H1 (cell line): ENCODE measurements around the gene DLGAP5. TPM values are rescaled to one million over a fixed set of nuclear protein-coding genes. Genes with fewer than 3 reads are reported as not detected.

Experiments used
- CTCF ChIA-PET: fragments of 300-600 bp; sonication (Branson Sonifier 250); formaldehyde crosslinking; loops from one replicate; lab custom pipeline; 2021; ENCODE audit not compliant: partially characterized antibody; lab: Charles Lee
- POLR2A ChIA-PET: fragments of 300-600 bp; sonication (Branson Sonifier 250); formaldehyde crosslinking; loops from one replicate; lab custom pipeline; 2021; ENCODE audit warnings: inconsistent platforms; ENCODE audit not compliant: partially characterized antibody; lab: Charles Lee
- DNase-seq, 2 experiments: peaks; one replicate each; pipeline versions ENCODE4 v3.0.0 to v3.0.0-alpha.2; 2010 to 2022; ENCODE audit warnings: low spot score in 2 of 2, low read depth in 1 of 2, mixed read lengths in 1 of 2
- FAIRE-seq: peaks from 2 replicates; lab custom pipeline; 2011; peaks lifted over from hg19 to GRCh38; lab: Jason Lieb, UNC
- H2AFZ ChIP-seq: 2 replicates; pipeline ENCODE4 v1.8.1; 2012; ENCODE audit warnings: low read length, inconsistent platforms
- H2AK5ac ChIP-seq: 2 replicates; pipeline ENCODE4 v1.6.1; 2013; ENCODE audit warnings: low read depth, low read length
- H2BK120ac ChIP-seq: replicated peaks from 2 replicates; pipeline ENCODE3; 2013; ENCODE audit warnings: low read depth, low read length, inconsistent platforms
- H2BK12ac ChIP-seq: 2 replicates; pipeline ENCODE4 v1.6.1; 2013; ENCODE audit warnings: low read depth, low read length
- H2BK15ac ChIP-seq: 2 replicates; pipeline ENCODE4 v1.6.1; 2013; ENCODE audit warnings: low read length
- H2BK20ac ChIP-seq: 2 replicates; pipeline ENCODE4 v1.6.1; 2013; ENCODE audit warnings: low read length
- H2BK5ac ChIP-seq: 2 replicates; pipeline ENCODE4 v1.6.1; 2013; ENCODE audit warnings: low read depth, low read length
- H3K14ac ChIP-seq: 2 replicates; pipeline ENCODE4 v1.6.1; 2013; ENCODE audit warnings: inconsistent platforms; ENCODE audit not compliant: insufficient read length
- H3K18ac ChIP-seq: 2 replicates; pipeline ENCODE4 v1.6.1; 2013; ENCODE audit warnings: low read length; ENCODE audit errors: extremely low read depth
- H3K23ac ChIP-seq: 2 replicates; pipeline ENCODE4 v1.6.1; 2013; ENCODE audit warnings: inconsistent platforms; ENCODE audit not compliant: insufficient read length
- H3K23me2 ChIP-seq: 2 replicates; pipeline ENCODE4 v1.6.1; 2013; ENCODE audit warnings: low read depth, low read length
- H3K27ac ChIP-seq: 2 replicates; pipeline ENCODE4 v1.6.1; 2011; ENCODE audit warnings: low read depth, low read length, inconsistent platforms
- H3K27me3 ChIP-seq, 4 experiments: replicated peaks in 1 of 4; 1 replicate in 1 of 4; 2 replicates in 3 of 4; pipeline versions ENCODE4 v1.6.1 to v1.8.1; 2011 to 2013; ENCODE audit warnings: low read length in 3 of 4, mild to moderate bottlenecking in 3 of 4, inconsistent platforms in 2 of 4, mixed read lengths in 2 of 4, moderate library complexity in 1 of 4; ENCODE audit not compliant: control insufficient read depth in 3 of 4, insufficient read depth in 3 of 4; ENCODE audit errors: extremely low read depth in 1 of 4
- H3K36me3 ChIP-seq, 4 experiments: 2 replicates each; pipeline versions ENCODE4 v1.6.1 to v1.8.1; 2011 to 2013; ENCODE audit warnings: mild to moderate bottlenecking in 4 of 4, low read length in 3 of 4, moderate library complexity in 2 of 4, control low read depth in 1 of 4, inconsistent platforms in 1 of 4; ENCODE audit not compliant: insufficient read depth in 4 of 4, control insufficient read depth in 2 of 4
- H3K4ac ChIP-seq: replicated peaks from 2 replicates; pipeline ENCODE3; 2013; ENCODE audit warnings: low read length, low read depth, mixed read lengths, inconsistent platforms; ENCODE audit not compliant: insufficient read length
- H3K4me1 ChIP-seq, 4 experiments: replicated peaks in 1 of 4; 1 replicate in 1 of 4; 2 replicates in 3 of 4; pipeline versions ENCODE4 v1.6.1 to v1.8.1; 2011 to 2013; ENCODE audit warnings: low read length in 3 of 4, inconsistent platforms in 2 of 4, mixed read lengths in 1 of 4; ENCODE audit not compliant: insufficient read depth in 4 of 4, control insufficient read depth in 3 of 4
- H3K4me2 ChIP-seq, 2 experiments: 2 replicates each; pipeline versions ENCODE4 v1.6.1 to v1.8.1; 2011 to 2013; ENCODE audit warnings: low read depth in 2 of 2, low read length in 2 of 2, control low read depth in 1 of 2, inconsistent platforms in 1 of 2, mild to moderate bottlenecking in 1 of 2; ENCODE audit not compliant: insufficient read depth in 1 of 2
- H3K4me3 ChIP-seq, 4 experiments: fragments of 200-600, 300-600 bp in 1 of 4; sonication (generic), shearing (Covaris generic), sonication (Bioruptor Twin) in 1 of 4; 2 replicates each; pipeline versions ENCODE4 v1.5.1 to v1.8.1; 2011 to 2016; ENCODE audit warnings: low read length in 4 of 4, low read depth in 3 of 4, control low read depth in 2 of 4, inconsistent platforms in 2 of 4, mild to moderate bottlenecking in 2 of 4, mixed read lengths in 1 of 4, moderate library complexity in 1 of 4; ENCODE audit not compliant: insufficient read depth in 2 of 4; ENCODE audit errors: extremely low read depth in 1 of 4
- H3K56ac ChIP-seq: replicated peaks from 2 replicates; pipeline ENCODE3; 2013; ENCODE audit warnings: low read depth, mild to moderate bottlenecking, mixed read lengths, low read length, inconsistent platforms; ENCODE audit not compliant: insufficient read length
- H3K79me1 ChIP-seq: 2 replicates; pipeline ENCODE4 v1.6.1; 2013; ENCODE audit warnings: low read depth, low read length, control low read depth
- H3K79me2 ChIP-seq, 2 experiments: 2 replicates each; pipeline versions ENCODE4 v1.6.1 to v1.8.1; 2012 to 2013; ENCODE audit warnings: low read length in 2 of 2, mild to moderate bottlenecking in 2 of 2, inconsistent platforms in 1 of 2; ENCODE audit not compliant: insufficient read depth in 2 of 2, control insufficient read depth in 1 of 2
- H3K9ac ChIP-seq, 4 experiments: replicated peaks in 1 of 4; 1 replicate in 1 of 4; 2 replicates in 3 of 4; pipeline versions ENCODE4 v1.6.1 to v1.8.1; 2011 to 2013; ENCODE audit warnings: low read depth in 3 of 4, low read length in 3 of 4, control low read depth in 2 of 4, mild to moderate bottlenecking in 2 of 4, moderate library complexity in 2 of 4, inconsistent platforms in 1 of 4; ENCODE audit errors: extremely low read depth in 1 of 4
- H3K9me3 ChIP-seq, 2 experiments: 2 replicates each; pipeline versions ENCODE4 v1.6.1 to v1.8.1; 2012 to 2013; ENCODE audit warnings: mild to moderate bottlenecking in 2 of 2, moderate library complexity in 2 of 2, control low read depth in 1 of 2, inconsistent platforms in 1 of 2, low read depth in 1 of 2, low read length in 1 of 2, mixed read lengths in 1 of 2; ENCODE audit not compliant: insufficient read depth in 2 of 2
- H4K20me1 ChIP-seq, 2 experiments: replicated peaks in 1 of 2; 2 replicates each; pipeline versions ENCODE3 to v1.8.1; 2011 to 2013; ENCODE audit warnings: inconsistent platforms in 2 of 2, low read length in 2 of 2, mild to moderate bottlenecking in 1 of 2; ENCODE audit not compliant: insufficient read depth in 2 of 2, control insufficient read depth in 1 of 2
- H4K5ac ChIP-seq: 2 replicates; pipeline ENCODE4 v1.6.1; 2013; ENCODE audit warnings: low read length, low read depth, mixed read lengths, inconsistent platforms; ENCODE audit not compliant: insufficient read length
- H4K8ac ChIP-seq: 2 replicates; pipeline ENCODE4 v1.8.0; 2013; ENCODE audit warnings: mild to moderate bottlenecking, moderate library complexity, low read length, inconsistent platforms; ENCODE audit not compliant: insufficient read depth; ENCODE audit errors: extremely low read depth
- H4K91ac ChIP-seq: replicated peaks from 2 replicates; pipeline ENCODE3; 2013; ENCODE audit warnings: low read length, mixed read lengths, inconsistent platforms; ENCODE audit not compliant: insufficient read length
- WGBS, 2 experiments: shearing (Covaris generic) in 1 of 2; methylation state at CpG; one replicate each; pipeline versions ENCODE4 v1.1.6 to v1.1.7; 2013 to 2015; ENCODE audit warnings: low lambda C conversion rate in 2 of 2, mixed read lengths in 2 of 2, inconsistent platforms in 1 of 2, low coverage in 1 of 2, missing lambda C conversion rate in 1 of 2; ENCODE audit not compliant: insufficient replicate concordance in 2 of 2, insufficient coverage in 1 of 2, insufficient read length in 1 of 2; ENCODE audit errors: extremely low coverage in 1 of 2, missing lambda C conversion rate in 1 of 2; 5-methylcytosine and 5-hydroxymethylcytosine counted together
- polyA plus RNA-seq, 7 experiments: library from polyadenylated mRNA; depleted of rRNA in 3 of 7; stranded (reverse) in 5 of 7; unstranded in 2 of 7; fragments of >200 nt in 5 of 7; fragments of 200-250 nt in 2 of 7; gene quantifications; 1 replicate in 5 of 7; 2 replicates in 1 of 7; 4 replicates in 1 of 7; pipeline versions ENCODE4 v1.2.1 to v1.2.3, GENCODE V29; 2011 to 2013; ENCODE audit warnings: missing spikeins in 2 of 7, mixed read lengths in 2 of 7
- total RNA-seq: library from RNA; stranded (reverse); fragmentation: NEBNext Ultra II Directional; extraction: Animal tissue kit (Norgen Biotek cat#: 25700); gene quantifications from 2 replicates; pipeline ENCODE4 v1.2.1, GENCODE V29; 2021

DLGAP5 gene
- total and polyA plus RNA-seq, 2 of the 8 experiments (the other 6 are each of a cell fraction or from before 2014, with no cell fraction given): 16.9 to 155 TPM

DNA sequence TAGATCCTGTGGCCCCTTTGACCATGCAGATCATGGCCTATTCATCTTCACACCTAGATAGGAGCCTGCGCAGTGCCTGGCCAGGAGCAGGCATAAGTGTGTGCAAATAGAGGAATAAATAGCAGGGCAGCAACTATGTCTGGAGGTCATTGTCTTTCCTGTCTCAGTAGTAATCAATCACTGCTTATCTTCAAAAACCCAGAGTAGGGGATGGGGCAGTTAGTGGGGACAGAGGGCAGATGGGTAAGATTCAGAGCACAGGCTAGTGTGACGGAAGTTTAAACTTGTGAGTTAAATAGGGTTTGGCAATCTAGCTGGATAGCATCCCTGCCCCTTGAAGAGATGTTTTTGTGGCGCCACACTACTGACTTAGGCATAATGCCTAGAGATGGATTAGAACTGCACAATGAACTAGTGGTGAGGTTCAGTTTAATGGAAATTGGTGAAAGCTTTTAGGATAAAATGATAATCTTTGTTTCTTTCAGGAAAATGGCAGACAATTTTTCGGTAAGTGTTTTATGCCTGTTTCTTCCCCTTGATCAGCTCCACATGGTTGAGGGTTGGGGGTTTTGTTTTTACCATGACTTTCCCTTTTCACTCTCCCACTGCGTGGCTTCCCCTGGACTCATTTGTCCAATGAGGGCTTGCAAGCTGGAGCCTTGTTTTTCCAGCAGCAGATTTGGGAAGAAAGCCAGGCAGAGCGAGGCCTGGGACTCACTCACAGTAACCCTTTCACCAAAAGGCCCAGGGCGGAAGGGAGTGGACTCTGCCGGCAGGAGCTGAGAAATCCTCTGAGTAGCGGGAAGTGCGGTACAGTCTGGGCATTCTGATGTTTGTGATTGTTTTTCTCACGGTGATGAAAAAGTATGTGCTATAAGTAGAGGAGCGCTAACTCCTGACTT is 54.2 kb downstream of the DLGAP5 start:
- H4K5ac ChIP-seq: no peak overlapping the region
- no peak overlapping the region for H3K18ac ChIP-seq
- CTCF ChIA-PET: interaction anchor here (0.9 to 3.5 kb wide), 16 partner anchors 9 to 60 kb away, joined by 3 to 29 read pairs (median 10); no protein-coding TSS in a partner anchor
- no peaks in the 10 kb centered on the region for H3K79me1 ChIP-seq
- H3K79me2 ChIP-seq: no peaks in the 10 kb centered on the region
- H3K27ac ChIP-seq: no peak overlapping the region
- no peak overlapping the region for H2BK20ac ChIP-seq
- no peak overlapping the region for H4K91ac ChIP-seq
- no peaks in the 10 kb centered on the region; the same call in 1 of the 2 replicates for H3K23me2 ChIP-seq
- H2BK15ac ChIP-seq: no peak overlapping the region
- H3K4me3 ChIP-seq: no peak overlapping the region
- no peaks in the 10 kb centered on the region for H3K4me1 ChIP-seq
- 94% methylated on average over 12 of the region's 12 CpGs; no CpG with 5 or more reads in 1 of the 2 experiments for WGBS, 2 experiments
- no peak overlapping the region for H2AK5ac ChIP-seq
- no peak for FAIRE-seq
- POLR2A ChIA-PET: interaction anchor here (0.7 to 1.8 kb wide), 9 partner anchors 35 to 110 kb away, joined by 3 to 5 read pairs (median 3); partner anchors contain the start of genes MAPK1IP1L, SOCS4 and WDHD1
- H2BK12ac ChIP-seq: no peak overlapping the region
- H3K14ac ChIP-seq: no peak overlapping the region
- H3K4ac ChIP-seq: no peak overlapping the region
- no peaks in the 10 kb centered on the region for H3K9me3 ChIP-seq
- no peak overlapping the region for H2AFZ ChIP-seq
- peaks cover 0 to 9% (median 6%) of the 10 kb centered on the region in 4 experiments; a peak in 3 of 8 replicates for H3K36me3 ChIP-seq
- no peaks in the 10 kb centered on the region for H3K27me3 ChIP-seq
- H3K23ac ChIP-seq: no peak overlapping the region
- H4K8ac ChIP-seq: no peak overlapping the region
- H2BK5ac ChIP-seq: no peak overlapping the region
- H3K4me2 ChIP-seq: no peak overlapping the region
- H2BK120ac ChIP-seq: no peak overlapping the region
- DNase-seq: no peak
- no peak overlapping the region for H3K56ac ChIP-seq
- no peaks in the 10 kb centered on the region for H4K20me1 ChIP-seq
- no peak overlapping the region for H3K9ac ChIP-seq
